Fibroblast of pulmonary artery (primary cell): ENCODE measurements around the gene CTNNA1.

Experiments
- DNase-seq: peaks from one replicate; pipeline ENCODE4 v3.0.0-alpha.2; 2010; ENCODE audit warnings: low read depth
- H3K4me3 ChIP-seq: replicated peaks from 2 replicates; pipeline ENCODE4 v1.5.1; 2011; ENCODE audit warnings: low read depth, mild to moderate bottlenecking, control low read depth, low read length, moderate library complexity
- TF ChIP-seq, protein P1 (sequence below): IDR thresholded peaks from 2 replicates; pipeline ENCODE4 v1.5.1; 2011; ENCODE audit warnings: mild to moderate bottlenecking, control low read depth, low read length, inconsistent platforms; ENCODE audit errors: missing control alignments

CTNNA1 gene

DNA sequence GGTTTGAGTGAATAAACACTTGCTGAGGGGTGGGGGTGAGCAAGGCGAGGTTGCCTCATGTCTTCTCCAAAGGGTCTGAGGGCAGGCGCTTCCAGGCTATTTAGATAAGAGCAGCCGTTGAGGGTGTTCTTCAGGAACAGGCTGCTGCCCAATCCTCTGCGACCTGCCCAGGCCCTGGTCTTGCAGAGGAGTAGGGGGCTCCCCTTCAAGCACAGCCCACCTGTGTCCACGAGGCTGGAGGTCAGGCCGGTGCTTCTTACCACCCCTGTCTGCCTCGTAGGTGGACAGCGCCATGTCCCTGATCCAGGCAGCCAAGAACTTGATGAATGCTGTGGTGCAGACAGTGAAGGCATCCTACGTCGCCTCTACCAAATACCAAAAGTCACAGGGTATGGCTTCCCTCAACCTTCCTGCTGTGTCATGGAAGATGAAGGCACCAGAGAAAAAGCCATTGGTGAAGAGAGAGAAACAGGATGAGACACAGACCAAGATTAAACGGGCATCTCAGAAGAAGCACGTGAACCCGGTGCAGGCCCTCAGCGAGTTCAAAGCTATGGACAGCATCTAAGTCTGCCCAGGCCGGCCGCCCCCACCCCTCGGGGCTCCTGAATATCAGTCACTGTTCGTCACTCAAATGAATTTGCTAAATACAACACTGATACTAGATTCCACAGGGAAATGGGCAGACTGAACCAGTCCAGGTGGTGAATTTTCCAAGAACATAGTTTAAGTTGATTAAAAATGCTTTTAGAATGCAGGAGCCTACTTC is 180.5 kb downstream of the CTNNA1 start:
- DNase-seq, result no peak
- TF ChIP-seq, protein P1, sequence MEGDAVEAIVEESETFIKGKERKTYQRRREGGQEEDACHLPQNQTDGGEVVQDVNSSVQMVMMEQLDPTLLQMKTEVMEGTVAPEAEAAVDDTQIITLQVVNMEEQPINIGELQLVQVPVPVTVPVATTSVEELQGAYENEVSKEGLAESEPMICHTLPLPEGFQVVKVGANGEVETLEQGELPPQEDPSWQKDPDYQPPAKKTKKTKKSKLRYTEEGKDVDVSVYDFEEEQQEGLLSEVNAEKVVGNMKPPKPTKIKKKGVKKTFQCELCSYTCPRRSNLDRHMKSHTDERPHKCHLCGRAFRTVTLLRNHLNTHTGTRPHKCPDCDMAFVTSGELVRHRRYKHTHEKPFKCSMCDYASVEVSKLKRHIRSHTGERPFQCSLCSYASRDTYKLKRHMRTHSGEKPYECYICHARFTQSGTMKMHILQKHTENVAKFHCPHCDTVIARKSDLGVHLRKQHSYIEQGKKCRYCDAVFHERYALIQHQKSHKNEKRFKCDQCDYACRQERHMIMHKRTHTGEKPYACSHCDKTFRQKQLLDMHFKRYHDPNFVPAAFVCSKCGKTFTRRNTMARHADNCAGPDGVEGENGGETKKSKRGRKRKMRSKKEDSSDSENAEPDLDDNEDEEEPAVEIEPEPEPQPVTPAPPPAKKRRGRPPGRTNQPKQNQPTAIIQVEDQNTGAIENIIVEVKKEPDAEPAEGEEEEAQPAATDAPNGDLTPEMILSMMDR, result no peak
- no peak overlapping the region for H3K4me3 ChIP-seq

DNA sequence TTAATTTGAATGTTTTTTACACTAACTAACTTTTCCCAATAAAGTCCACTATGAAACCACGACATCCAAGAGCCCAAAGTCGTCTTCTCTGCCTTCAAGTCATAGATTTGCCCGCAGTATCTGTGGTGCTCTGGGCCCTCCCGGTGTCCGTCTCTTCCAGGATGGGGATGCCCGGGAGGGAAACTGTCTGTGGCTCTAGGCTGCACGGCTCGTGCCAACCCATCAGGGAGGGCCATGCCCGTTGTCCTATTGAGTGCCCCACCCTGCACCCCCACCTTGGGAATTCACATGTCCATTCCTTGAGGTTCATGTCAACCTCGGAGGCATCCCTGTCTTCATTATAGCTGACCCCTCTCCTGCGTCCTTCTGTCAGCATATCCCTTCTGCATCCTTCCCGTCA is 181.7 kb downstream of the CTNNA1 start:
- H3K4me3 ChIP-seq, result no peak overlapping the region
- TF ChIP-seq, protein P1, result no peak
- DNase-seq, result no peak

DNA sequence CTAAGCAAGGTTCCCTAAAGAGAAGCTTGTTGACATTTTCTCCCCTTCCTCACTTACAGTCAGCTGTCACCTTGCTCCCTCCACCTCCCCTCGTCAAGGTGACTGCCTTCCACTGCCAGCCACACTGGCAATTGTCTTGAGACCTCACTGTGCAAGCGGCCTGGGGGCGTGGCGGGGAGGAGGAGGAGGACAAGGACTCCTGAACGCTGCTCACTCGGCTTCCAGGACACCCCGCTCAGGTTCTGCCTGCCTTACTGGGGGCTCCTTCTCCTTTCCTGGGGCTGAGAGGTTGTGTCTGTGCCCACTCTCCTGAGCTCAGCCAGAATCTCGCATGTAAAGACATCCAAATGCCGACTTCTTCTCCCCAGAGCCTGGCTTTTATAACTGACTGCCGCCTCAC is 182.2 kb downstream of the CTNNA1 start:
- DNase-seq, result no peak
- TF ChIP-seq, protein P1, result no peak
- no peak overlapping the region for H3K4me3 ChIP-seq

DNA sequence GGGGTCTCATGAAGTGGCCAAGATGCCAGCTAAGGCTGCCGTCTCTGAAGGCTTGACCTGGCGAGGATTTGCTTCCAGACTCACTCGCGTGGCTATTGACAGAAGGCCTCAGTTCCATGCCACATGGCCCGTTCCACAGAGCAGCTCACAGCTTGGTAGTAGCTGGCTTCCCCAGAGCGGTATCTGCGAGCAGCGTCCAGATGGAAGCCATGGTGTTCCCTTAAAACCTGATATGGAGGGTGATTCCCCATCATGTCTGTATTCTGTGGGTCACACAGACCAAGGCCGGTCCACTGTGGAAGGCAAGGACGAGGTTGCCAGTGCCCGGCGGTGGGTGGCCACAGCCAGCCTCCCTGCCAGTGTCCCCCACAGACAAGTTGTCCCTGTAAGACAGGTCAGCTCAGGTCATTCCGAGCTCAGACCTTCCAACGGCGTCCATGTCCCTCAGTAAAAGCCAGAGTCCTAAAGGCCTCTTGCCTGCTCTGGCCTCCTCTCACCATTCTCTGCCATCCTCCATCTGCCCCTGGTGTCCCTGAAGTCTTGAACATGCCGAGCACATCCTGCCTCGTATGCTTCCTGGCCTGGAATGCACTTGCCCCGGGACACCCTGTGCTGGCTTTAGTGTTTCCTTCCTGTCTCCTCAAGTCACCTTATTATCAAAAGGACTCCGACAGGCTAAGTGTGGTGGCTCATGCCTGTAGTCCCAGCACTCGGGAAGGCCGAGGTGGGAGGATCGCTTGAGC is 183.2 kb downstream of the CTNNA1 start:
- TF ChIP-seq, protein P1, result no peak
- H3K4me3 ChIP-seq, result no peak overlapping the region
- no peak for DNase-seq

DNA sequence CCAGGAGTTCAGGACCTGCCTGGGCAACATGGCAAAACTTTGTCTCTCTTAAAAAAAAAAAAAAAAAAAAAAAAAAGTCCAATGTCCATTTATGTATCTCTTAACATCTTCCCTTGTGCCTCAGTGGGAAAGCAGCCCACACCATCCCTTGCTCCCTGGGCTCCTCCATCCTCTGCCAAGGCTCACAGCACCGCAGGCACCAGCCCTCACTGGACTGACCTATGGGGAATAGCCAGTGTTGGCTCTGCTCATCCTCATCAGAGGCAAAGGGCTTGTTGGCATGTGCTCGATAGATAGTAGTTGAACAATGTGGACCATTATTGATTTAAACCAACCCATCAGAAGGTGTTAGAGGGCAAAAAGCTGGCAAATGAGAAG is 183.7 kb downstream of the CTNNA1 start:
- no peak overlapping the region for H3K4me3 ChIP-seq
- DNase-seq, result no peak
- TF ChIP-seq, protein P1, result no peak

DNA sequence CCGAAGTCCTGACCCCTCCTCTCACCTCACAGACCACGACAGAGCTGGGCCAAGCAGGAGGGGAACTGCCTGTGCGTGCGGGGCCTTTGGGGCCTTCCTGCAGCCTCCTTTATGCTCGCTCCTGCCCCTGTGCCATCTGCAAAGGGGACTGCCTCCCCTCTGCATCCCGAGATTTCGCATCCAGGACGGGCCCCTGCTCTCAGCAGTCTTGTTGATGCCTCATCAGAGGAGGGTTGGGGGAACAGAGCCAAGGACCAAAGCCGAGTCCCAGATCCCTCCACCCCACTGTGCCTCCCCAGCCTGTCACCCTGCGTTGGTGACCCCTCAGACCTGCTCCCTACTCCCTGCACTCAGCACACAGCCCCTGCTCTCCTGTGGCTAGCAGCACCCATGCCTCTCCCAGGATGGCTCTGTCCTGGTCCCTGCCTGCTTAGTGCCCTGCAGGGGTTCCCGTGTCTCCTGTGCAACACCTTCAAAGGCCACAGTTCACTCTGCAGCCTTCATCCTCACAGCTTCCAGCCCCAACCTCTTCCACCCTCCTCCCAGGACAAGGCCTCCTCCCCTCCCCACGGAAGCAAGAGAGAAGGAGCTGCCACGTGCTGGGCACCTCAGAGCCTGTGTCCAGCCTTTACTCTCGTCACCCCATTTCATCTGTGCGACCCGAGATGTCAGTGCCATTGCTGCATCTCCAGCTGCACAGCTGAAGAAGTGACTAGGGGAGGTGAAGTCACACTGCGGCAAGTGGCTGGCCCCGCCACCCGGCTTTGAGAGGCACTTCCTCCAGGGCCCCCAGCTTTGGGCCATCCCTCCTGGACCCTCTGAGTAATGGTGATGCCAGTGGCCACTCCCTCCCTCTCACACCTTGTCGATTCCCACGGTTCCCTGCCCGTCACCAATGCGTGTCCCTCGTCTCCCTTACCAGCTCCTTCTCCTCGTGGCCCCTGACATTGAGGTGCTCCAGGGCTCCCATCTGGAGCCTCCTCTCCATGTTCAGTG is 184.5 kb downstream of the CTNNA1 start:
- DNase-seq, result no peak
- TF ChIP-seq, protein P1, result no peak
- H3K4me3 ChIP-seq, result no peak overlapping the region
